ENCODE results near the gene PRRC2B. TPM values are rescaled to one million over a fixed set of nuclear protein-coding genes. Genes with fewer than 3 reads are reported as not detected.

The PRRC2B gene
- total RNA-seq, 1 experiment from 2014 or later, result 200 TPM

GRCh38 chr9:131436376-131436775, 42.5 kb downstream of the PRRC2B start:
- ChIA-PET CTCF (interaction anchor here (0.6 kb wide), 1 partner anchor 310 kb away, joined by 9 read pairs; no protein-coding TSS in a partner anchor), POLR2A (no interaction called here)
- H3K4me1 ChIP-seq (ENCODE audit: control insufficient read depth, insufficient read depth, low read length), result no peaks in the 10 kb centered on the region
- intact Hi-C loops (cut with micrococcal nuclease; ENCODE audit: unreplicated experiment), result no loop called here
- TF ChIP-seq, protein P1, sequence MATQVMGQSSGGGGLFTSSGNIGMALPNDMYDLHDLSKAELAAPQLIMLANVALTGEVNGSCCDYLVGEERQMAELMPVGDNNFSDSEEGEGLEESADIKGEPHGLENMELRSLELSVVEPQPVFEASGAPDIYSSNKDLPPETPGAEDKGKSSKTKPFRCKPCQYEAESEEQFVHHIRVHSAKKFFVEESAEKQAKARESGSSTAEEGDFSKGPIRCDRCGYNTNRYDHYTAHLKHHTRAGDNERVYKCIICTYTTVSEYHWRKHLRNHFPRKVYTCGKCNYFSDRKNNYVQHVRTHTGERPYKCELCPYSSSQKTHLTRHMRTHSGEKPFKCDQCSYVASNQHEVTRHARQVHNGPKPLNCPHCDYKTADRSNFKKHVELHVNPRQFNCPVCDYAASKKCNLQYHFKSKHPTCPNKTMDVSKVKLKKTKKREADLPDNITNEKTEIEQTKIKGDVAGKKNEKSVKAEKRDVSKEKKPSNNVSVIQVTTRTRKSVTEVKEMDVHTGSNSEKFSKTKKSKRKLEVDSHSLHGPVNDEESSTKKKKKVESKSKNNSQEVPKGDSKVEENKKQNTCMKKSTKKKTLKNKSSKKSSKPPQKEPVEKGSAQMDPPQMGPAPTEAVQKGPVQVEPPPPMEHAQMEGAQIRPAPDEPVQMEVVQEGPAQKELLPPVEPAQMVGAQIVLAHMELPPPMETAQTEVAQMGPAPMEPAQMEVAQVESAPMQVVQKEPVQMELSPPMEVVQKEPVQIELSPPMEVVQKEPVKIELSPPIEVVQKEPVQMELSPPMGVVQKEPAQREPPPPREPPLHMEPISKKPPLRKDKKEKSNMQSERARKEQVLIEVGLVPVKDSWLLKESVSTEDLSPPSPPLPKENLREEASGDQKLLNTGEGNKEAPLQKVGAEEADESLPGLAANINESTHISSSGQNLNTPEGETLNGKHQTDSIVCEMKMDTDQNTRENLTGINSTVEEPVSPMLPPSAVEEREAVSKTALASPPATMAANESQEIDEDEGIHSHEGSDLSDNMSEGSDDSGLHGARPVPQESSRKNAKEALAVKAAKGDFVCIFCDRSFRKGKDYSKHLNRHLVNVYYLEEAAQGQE (IDR thresholded peaks at IDR 0.05; ENCODE audit: insufficient read depth in 1 of 2, low read depth in 2 of 2, low read length in 1 of 2), result no peak
- TF ChIP-seq, protein P2, sequence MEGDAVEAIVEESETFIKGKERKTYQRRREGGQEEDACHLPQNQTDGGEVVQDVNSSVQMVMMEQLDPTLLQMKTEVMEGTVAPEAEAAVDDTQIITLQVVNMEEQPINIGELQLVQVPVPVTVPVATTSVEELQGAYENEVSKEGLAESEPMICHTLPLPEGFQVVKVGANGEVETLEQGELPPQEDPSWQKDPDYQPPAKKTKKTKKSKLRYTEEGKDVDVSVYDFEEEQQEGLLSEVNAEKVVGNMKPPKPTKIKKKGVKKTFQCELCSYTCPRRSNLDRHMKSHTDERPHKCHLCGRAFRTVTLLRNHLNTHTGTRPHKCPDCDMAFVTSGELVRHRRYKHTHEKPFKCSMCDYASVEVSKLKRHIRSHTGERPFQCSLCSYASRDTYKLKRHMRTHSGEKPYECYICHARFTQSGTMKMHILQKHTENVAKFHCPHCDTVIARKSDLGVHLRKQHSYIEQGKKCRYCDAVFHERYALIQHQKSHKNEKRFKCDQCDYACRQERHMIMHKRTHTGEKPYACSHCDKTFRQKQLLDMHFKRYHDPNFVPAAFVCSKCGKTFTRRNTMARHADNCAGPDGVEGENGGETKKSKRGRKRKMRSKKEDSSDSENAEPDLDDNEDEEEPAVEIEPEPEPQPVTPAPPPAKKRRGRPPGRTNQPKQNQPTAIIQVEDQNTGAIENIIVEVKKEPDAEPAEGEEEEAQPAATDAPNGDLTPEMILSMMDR (IDR thresholded peaks at IDR 0.05), result no peak
- TF ChIP-seq POLR2AphosphoS5 (IDR thresholded peaks at IDR 0.05; ENCODE audit: low read depth, low read length), result no peak
- no peak for TF ChIP-seq SIN3A (IDR thresholded peaks at IDR 0.05; ENCODE audit: borderline replicate concordance, insufficient read depth, low read depth, low read length)
- no peak for TF ChIP-seq TCF7L2 (IDR thresholded peaks at IDR 0.05; ENCODE audit: low read depth, low read length)
- no peaks in the 10 kb centered on the region for H3K27me3 ChIP-seq (ENCODE audit: control insufficient read depth, insufficient read depth, low read length)
- no peak for DNase-seq (ENCODE audit: low read depth, low spot score)
- no peaks in the 10 kb centered on the region for H3K9me3 ChIP-seq (ENCODE audit: control insufficient read depth, insufficient read depth, low read depth, low read length)
- in situ Hi-C loops (cut with HindIII; ENCODE audit: low pct_unique_long_range_greater_than_20kb, low sequenced_read_pairs), result no loop called here
- H3K4me3 ChIP-seq (ENCODE audit: low read depth in 2 of 2, low read length in 2 of 2), result no peak overlapping the region
- peaks cover 14% of the 10 kb centered on the region for H3K36me3 ChIP-seq (ENCODE audit: control insufficient read depth, insufficient read depth, low read length)
- no peak overlapping the region for H3K27ac ChIP-seq (ENCODE audit: low read length)
- ATAC-seq, result no peak
- no TSS peak for BruUV-seq (replicated peaks)

GRCh38 chr9:131436865-131437271, 43.0 kb downstream of the PRRC2B start:
- POLR2A ChIA-PET, result no interaction called here
- ATAC-seq (no peak), DNase-seq (ENCODE audit: low read depth, low spot score) (no peak)
- intact Hi-C loops (cut with micrococcal nuclease; ENCODE audit: unreplicated experiment), result no loop called here
- TF ChIP-seq, protein P2 (IDR thresholded peaks at IDR 0.05), result no peak
- TF ChIP-seq, protein P1 (IDR thresholded peaks at IDR 0.05; ENCODE audit: insufficient read depth in 1 of 2, low read depth in 2 of 2, low read length in 1 of 2), result no peak
- TF ChIP-seq TCF7L2 (IDR thresholded peaks at IDR 0.05; ENCODE audit: low read depth, low read length) (no peak), POLR2AphosphoS5 (IDR thresholded peaks at IDR 0.05; ENCODE audit: low read depth, low read length) (no peak), SIN3A (IDR thresholded peaks at IDR 0.05; ENCODE audit: borderline replicate concordance, insufficient read depth, low read depth, low read length) (no peak)
- Histone ChIP-seq H3K36me3 (ENCODE audit: control insufficient read depth, insufficient read depth, low read length) (peaks cover 14% of the 10 kb centered on the region), H3K9me3 (ENCODE audit: control insufficient read depth, insufficient read depth, low read depth, low read length) (no peaks in the 10 kb centered on the region), H3K4me3 (ENCODE audit: low read depth in 2 of 2, low read length in 2 of 2) (no peak overlapping the region), H3K27me3 (ENCODE audit: control insufficient read depth, insufficient read depth, low read length) (no peaks in the 10 kb centered on the region), H3K27ac (ENCODE audit: low read length) (no peak overlapping the region), H3K4me1 (ENCODE audit: control insufficient read depth, insufficient read depth, low read length) (no peaks in the 10 kb centered on the region)
- BruUV-seq (replicated peaks), result no TSS peak
- CTCF ChIA-PET, result interaction anchor here (0.6 kb wide), 1 partner anchor 310 kb away, joined by 9 read pairs; no protein-coding TSS in a partner anchor
- in situ Hi-C loops (cut with HindIII; ENCODE audit: low pct_unique_long_range_greater_than_20kb, low sequenced_read_pairs), result no loop called here

All from Panc1 (cell line).